Spleen (tissue), 11 donors: ENCODE results near the gene ELP1. TPM values are rescaled to one million over a fixed set of nuclear protein-coding genes. Genes with fewer than 3 reads are reported as not detected.

Experiments used
- DNase-seq: peaks from one replicate; pipeline ENCODE4 v3.0.0-alpha.2; 2020
- H3K27ac ChIP-seq, 8 donors: fragments of 200-600 bp; sonication (generic) in 7 of 8; 1 replicate in 4 of 8; 2 replicates in 4 of 8; pipeline versions ENCODE4 v1.5.0 to v1.8.0; 2016 to 2021; ENCODE audit warnings: inconsistent platforms in 4 of 8, mild to moderate bottlenecking in 4 of 8, moderate library complexity in 1 of 8
- H3K27me3 ChIP-seq, 7 donors: fragments of 200-600 bp; sonication (generic) in 6 of 7; replicated peaks in 1 of 7; 1 replicate in 4 of 7; 2 replicates in 3 of 7; pipeline versions ENCODE4 v1.5.0 to v1.8.0; 2016 to 2021; ENCODE audit warnings: inconsistent platforms in 3 of 7, mild to moderate bottlenecking in 1 of 7
- H3K36me3 ChIP-seq, 6 donors: fragments of 200-600 bp; sonication (generic) in 5 of 6; 1 replicate in 4 of 6; 2 replicates in 2 of 6; pipeline versions ENCODE4 v1.5.0 to v1.8.0; 2016 to 2021; ENCODE audit warnings: inconsistent platforms in 2 of 6
- H3K4me1 ChIP-seq, 6 donors: fragments of 200-600 bp; sonication (generic) in 5 of 6; 1 replicate in 3 of 6; 2 replicates in 3 of 6; pipeline versions ENCODE4 v1.5.0 to v1.8.0; 2016 to 2021; ENCODE audit warnings: inconsistent platforms in 3 of 6
- H3K4me3 ChIP-seq, 8 donors: fragments of 200-600 bp; sonication (generic) in 7 of 8; 1 replicate in 4 of 8; 2 replicates in 4 of 8; pipeline versions ENCODE4 v1.5.0 to v1.8.0; 2016 to 2021; ENCODE audit warnings: inconsistent platforms in 4 of 8, mild to moderate bottlenecking in 4 of 8, moderate library complexity in 2 of 8
- H3K9me3 ChIP-seq, 8 donors: fragments of 200-600 bp; sonication (generic) in 7 of 8; 1 replicate in 4 of 8; 2 replicates in 4 of 8; pipeline versions ENCODE4 v1.5.0 to v1.8.0; 2016 to 2021; ENCODE audit warnings: inconsistent platforms in 4 of 8
- CTCF ChIP-seq, 11 experiments: fragments of 200-600 bp in 7 of 11; fragments of 450-650 bp in 4 of 11; sonication (generic) in 4 of 11; IDR thresholded peaks in 8 of 11; conservative IDR thresholded peaks in 3 of 11; 1 replicate in 7 of 11; 2 replicates in 4 of 11; pipeline versions ENCODE4 v1.4.0 to v1.8.0; 2016 to 2021; ENCODE audit warnings: antibody characterized with exemption in 11 of 11, inconsistent platforms in 4 of 11, mild to moderate bottlenecking in 1 of 11
- POLR2A ChIP-seq, 3 donors: fragments of 450-650 bp; IDR thresholded peaks; one replicate each; pipeline ENCODE4 v1.5.1; 2017; ENCODE audit warnings: antibody characterized with exemption in 3 of 3, mild to moderate bottlenecking in 1 of 3
- POLR2AphosphoS5 ChIP-seq, 3 donors: sonication (generic); formaldehyde crosslinking; IDR thresholded peaks; one replicate each; pipeline ENCODE4 v1.5.1; 2017; ENCODE audit warnings: antibody characterized with exemption in 3 of 3
- WGBS, 5 donors: extraction: QIAGEN DNeasy Blood & Tissue Kit in 3 of 5; methylation state at CpG; one replicate each; pipeline versions ENCODE4 v1.1.5 to v1.1.7; 2013 to 2018; 5-methylcytosine and 5-hydroxymethylcytosine counted together
- intact Hi-C: fragments of 100-400 bp; cut with DNase I; formaldehyde crosslinking; loops from one replicate; pipeline ENCODE4 v1.15.0; 2023; ENCODE audit warnings: low total_unique reads
- polyA plus RNA-seq, 3 donors: library from polyadenylated mRNA; stranded (reverse); fragments of 200-250 nt; gene quantifications; one replicate each; pipeline ENCODE4 v1.2.1, GENCODE V29; 2013
- total RNA-seq, 7 donors: library from RNA; depleted of rRNA in 3 of 7; stranded (reverse); fragments of >200 nt in 3 of 7; fragmentation: NEBNext Ultra II Directional in 4 of 7; extraction: Animal tissue kit (Norgen Biotek cat#: 25700) in 4 of 7; gene quantifications; one replicate each; pipeline versions ENCODE4 v1.1.0 to v1.2.1, GENCODE V29; 2016 to 2021
- donor health status: healthy with polysubstance abuse.
- donor health status: DM: no; HTN: no; CAD: no; lungs with moderate emphysema.
- donor health status: DM: no; HTN: no; CAD: no.
- donor health status: Bipolar disorder and iron deficiency.
- donor health status: healthy.
- donor health status: DM: no; HTN: no; CAD: no.
- donor health status: DM: yes; HTN: yes; CAD: no.

ELP1 gene
- total and polyA plus RNA-seq, 10 donors: 9.9 to 30.5 (median 17.6) TPM

GRCh38 chr9:108835831-108836230 lies 98.1 kb downstream of the ELP1 start:
- intact Hi-C loops: no loop called here
- Histone ChIP-seq H3K4me3 (no peak overlapping the region), H3K27me3 (no peaks in the 10 kb centered on the region), H3K4me1 (peaks cover 0 to 19% (median 2%) of the 10 kb centered on the region in 6 donors), H3K36me3 (no peaks in the 10 kb centered on the region), H3K9me3 (no peaks in the 10 kb centered on the region), H3K27ac (no peak overlapping the region)
- TF ChIP-seq CTCF (IDR thresholded peaks at IDR 0.05 in 8 of 11, conservative IDR thresholded peaks at IDR 0.05 in 3 of 11) (no peak), POLR2A (IDR thresholded peaks at IDR 0.05) (no peak)
- DNase-seq: no peak
- WGBS, 5 donors: 78 to 89% (median 88%) methylated on average over 7 of the region's 7 CpGs

- H3K9me3 ChIP-seq: no peaks in the 10 kb centered on the region
- H3K27ac ChIP-seq: no peak overlapping the region
- WGBS, 5 donors: 42 to 72% (median 64%) methylated on average over 4 of the region's 4 CpGs
- DNase-seq: no peak
- H3K36me3 ChIP-seq: no peaks in the 10 kb centered on the region
- TF ChIP-seq POLR2AphosphoS5 (IDR thresholded peaks at IDR 0.05): no peak
- TF ChIP-seq POLR2A (IDR thresholded peaks at IDR 0.05): no peak
- TF ChIP-seq CTCF (IDR thresholded peaks at IDR 0.05 in 8 of 11, conservative IDR thresholded peaks at IDR 0.05 in 3 of 11): no peak
- no peaks in the 10 kb centered on the region for H3K27me3 ChIP-seq
- intact Hi-C loops: no loop called here
- H3K4me1 ChIP-seq: peaks cover 0 to 19% (median 2%) of the 10 kb centered on the region in 6 donors
- H3K4me3 ChIP-seq: no peak overlapping the region
Measured at GRCh38 chr9:108834959-108835665, 98.8 kb downstream of the ELP1 start.

- peaks cover 0 to 19% (median 2%) of the 10 kb centered on the region in 6 donors for H3K4me1 ChIP-seq
- DNase-seq: no peak
- H3K4me3 ChIP-seq: no peak overlapping the region
- 88 to 100% (median 92%) methylated on average over 3 of the region's 3 CpGs for WGBS, 5 donors
- no peaks in the 10 kb centered on the region for H3K36me3 ChIP-seq
- intact Hi-C loops: no loop called here
- H3K27me3 ChIP-seq: no peaks in the 10 kb centered on the region
- TF ChIP-seq CTCF (IDR thresholded peaks at IDR 0.05 in 8 of 11, conservative IDR thresholded peaks at IDR 0.05 in 3 of 11) (no peak), POLR2AphosphoS5 (IDR thresholded peaks at IDR 0.05) (no peak), POLR2A (IDR thresholded peaks at IDR 0.05) (no peak)
- no peaks in the 10 kb centered on the region for H3K9me3 ChIP-seq
- no peak overlapping the region for H3K27ac ChIP-seq
Measured at GRCh38 chr9:108832179-108832500, 101.8 kb downstream of the ELP1 start.

GRCh38 chr9:108831496-108832178 lies 102.3 kb downstream of the ELP1 start:
- no peak overlapping the region for H3K4me3 ChIP-seq
- intact Hi-C loops: no loop called here
- DNase-seq: no peak
- H3K4me1 ChIP-seq: peaks cover 0 to 18% (median 2%) of the 10 kb centered on the region in 6 donors
- H3K27me3 ChIP-seq: no peaks in the 10 kb centered on the region
- WGBS, 5 donors: 86 to 97% (median 96%) methylated on average over 1 of the region's 1 CpG
- H3K27ac ChIP-seq: no peak overlapping the region
- H3K9me3 ChIP-seq: no peaks in the 10 kb centered on the region
- H3K36me3 ChIP-seq: no peaks in the 10 kb centered on the region
- TF ChIP-seq CTCF (IDR thresholded peaks at IDR 0.05 in 8 of 11, conservative IDR thresholded peaks at IDR 0.05 in 3 of 11): no peak
- TF ChIP-seq POLR2A (IDR thresholded peaks at IDR 0.05): no peak
- TF ChIP-seq POLR2AphosphoS5 (IDR thresholded peaks at IDR 0.05): no peak
